Measurements from ENCODE around the gene SMOC2.
"Not testable (repeated sequence)": the region's sequence is repeated elsewhere in the genome, so short reads cannot be mapped to it uniquely, and the experiment has no call there.

SMOC2 gene

GRCh38 chr6:168666699-168667427 is 225.9 kb downstream of the SMOC2 start:
- DNase-seq, result no peak

- no peak for DNase-seq
Measured at GRCh38 chr6:168667428-168667805, 226.4 kb downstream of the SMOC2 start.

- DNase-seq, result no peak
Measured at GRCh38 chr6:168670401-168670985, 229.5 kb downstream of the SMOC2 start.

GRCh38 chr6:168671028-168671862 is 230.3 kb downstream of the SMOC2 start:
- DNase-seq, result no peak

DNA sequence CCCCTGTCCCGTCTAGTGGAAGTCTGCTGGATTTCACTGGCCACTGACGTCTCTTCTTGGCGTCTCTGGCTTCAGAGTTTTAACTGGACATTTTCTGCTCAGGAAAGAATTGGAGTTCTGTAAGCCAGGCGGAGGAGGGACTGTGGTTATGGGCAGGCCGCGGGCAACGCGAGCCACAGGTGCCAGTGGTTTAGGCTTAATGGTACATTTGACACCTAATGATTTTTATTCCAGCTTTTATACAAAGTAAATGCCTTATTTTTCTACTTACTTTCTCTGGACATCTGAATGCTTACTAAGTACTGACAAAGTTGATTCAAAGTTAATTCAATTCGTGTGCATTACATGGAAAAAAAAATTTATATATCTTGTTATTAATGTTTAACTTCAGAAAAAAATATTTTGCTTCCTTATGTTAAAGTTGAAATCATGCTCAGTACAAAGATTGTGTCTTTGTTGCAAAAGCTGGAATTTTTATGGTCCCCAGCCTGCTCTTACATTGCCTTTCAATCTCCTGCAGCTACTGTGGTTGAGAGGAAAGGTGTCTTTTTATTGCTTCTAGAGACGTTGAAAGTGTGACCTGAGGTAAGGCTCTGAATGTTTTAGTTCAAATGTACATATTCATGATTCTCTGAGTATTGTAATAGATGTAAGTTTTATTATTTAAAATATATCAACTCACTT is 231.0 kb downstream of the SMOC2 start:
- DNase-seq, result no peak

GRCh38 chr6:168674595-168674994 is 233.6 kb downstream of the SMOC2 start:
- DNase-seq, result no peak

DNA sequence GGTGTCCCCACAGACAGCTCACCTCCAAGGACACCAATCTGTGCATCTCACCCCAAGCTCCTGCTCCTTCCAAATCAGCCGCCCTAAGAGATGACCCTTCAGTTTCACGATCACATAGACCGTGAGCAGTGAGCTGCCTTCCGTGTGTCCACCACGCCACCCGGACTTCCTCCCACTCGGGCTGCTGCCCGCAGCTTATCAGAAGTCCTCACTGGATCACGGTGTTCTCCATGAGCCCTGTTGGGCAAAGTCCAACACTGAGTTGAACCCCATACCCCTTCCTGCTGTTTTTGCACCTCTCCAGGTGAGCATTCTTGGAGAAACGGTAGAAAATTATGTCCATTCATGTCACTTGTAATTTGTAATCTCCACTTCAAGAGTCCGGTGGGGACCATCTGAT is 234.4 kb downstream of the SMOC2 start:
- no peak for DNase-seq

DNA sequence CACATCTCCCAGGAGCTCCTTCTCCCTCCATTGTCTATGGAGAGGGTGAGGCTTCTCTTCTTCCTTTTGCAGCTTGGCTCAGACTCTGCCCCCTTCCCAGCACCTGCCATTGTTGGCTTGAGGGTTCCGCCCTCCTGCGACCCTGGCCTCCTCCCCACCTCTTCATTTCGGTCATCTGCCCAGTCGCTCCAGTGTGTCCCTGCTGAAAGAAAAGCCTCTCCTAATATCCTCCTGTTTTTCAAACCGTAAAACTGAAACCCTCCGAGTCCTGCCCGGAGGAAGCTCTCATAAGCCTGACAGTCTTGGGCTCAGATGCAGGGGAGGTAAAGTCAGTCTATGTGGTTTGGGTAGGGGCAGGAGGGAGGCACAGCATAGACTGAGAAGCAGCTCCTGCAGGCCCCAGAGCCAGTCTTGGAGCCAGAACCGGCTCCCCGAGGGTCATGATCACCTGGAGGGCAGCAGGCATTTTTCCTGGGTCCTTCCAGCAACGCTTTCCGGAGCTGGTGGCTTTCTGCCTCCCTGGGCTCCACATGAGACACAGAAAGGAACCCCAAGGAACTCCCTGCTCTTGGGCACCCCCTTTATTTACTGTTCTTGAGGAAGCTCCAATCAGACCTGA is 235.1 kb downstream of the SMOC2 start:
- DNase-seq, result no peak

DNA sequence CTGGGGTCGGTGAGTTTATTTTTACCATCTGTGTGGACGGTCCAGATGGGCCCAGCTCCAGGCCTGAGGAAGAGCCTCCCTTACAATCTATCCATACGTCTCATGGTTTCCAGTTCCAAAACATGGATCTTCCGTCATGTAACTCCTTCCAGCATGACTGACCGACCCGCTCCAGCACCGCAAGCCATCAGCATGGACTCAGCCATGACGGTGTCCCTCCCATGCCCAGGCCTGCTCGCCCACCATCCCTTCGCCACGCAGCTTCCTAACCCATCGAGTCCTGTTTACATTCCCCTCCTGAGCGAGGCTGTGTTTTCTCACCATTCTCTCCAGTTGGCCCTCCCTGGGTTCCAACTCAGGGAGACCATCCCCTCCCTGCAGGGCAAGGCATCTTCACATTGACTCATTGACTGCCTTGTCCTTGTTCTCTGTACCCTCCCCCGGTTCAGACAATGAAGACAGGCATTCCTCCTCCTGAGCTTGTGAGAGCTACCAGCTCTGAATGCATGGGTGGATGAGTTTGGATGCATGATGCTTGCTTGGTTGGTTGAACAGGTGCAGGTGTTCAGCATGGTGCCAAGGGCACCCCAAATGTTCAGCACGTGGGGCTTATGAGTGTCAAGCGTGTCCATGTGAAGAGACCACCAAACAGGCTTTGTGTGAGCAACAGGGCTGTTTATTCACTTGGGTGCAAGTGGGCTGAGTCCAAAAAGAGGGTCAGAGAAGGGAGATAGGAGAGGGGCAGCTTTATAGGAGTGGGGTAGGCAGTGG is 235.8 kb downstream of the SMOC2 start:
- DNase-seq, result no peak

- DNase-seq, result not testable (repeated sequence)
Measured at GRCh38 chr6:168677323-168677781, 236.4 kb downstream of the SMOC2 start.

- no peak for DNase-seq
Measured at GRCh38 chr6:168678077-168678476, 237.1 kb downstream of the SMOC2 start.

- no peak for DNase-seq
Measured at GRCh38 chr6:168678588-168678987, 237.6 kb downstream of the SMOC2 start.

- no peak for DNase-seq
Measured at GRCh38 chr6:168681748-168682147, 240.8 kb downstream of the SMOC2 start.

- no peak for DNase-seq
Measured at GRCh38 chr6:168683621-168684020, 242.6 kb downstream of the SMOC2 start.

DNA sequence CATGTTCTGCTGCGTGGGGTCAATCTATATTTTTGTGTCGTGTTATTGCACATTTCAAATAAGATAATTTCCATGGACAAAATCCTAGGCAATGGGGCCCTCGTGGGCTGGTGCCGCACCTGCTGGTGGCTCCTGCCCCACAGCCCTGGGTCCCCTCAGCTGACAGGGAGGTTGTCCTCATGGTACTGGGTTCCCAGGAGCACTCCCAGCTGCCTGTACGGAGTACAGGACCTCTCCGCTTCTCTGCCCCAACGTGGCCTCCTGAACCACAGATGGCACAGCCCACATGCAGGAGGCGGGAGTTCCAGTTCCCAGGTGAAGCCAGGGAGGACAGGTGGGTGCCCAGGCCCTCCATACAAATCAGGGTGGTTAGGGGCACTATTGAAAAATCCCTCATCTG is 243.5 kb downstream of the SMOC2 start:
- no peak for DNase-seq

DNA sequence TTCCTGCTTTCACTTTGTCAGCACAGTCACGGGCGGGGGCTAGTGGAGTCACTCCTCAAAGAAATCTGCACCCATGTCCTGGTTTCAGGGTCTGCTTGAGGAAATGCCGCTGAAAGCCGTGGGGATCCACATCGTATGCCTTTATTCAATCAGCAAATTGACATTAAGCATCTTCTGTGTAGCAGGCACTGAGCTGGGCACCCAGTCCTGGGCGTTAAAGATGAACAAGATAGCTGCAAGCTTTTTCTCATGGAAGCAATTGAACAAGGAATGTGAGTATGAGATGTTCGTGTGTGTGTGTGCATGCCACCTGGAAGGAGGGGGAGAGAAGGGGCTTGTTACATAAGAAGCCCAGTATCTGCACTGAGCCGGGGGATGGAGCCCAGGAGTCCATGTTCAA is 243.9 kb downstream of the SMOC2 start:
- no peak for DNase-seq

- no peak for DNase-seq
Measured at GRCh38 chr6:168686029-168686738, 245.2 kb downstream of the SMOC2 start.

DNA sequence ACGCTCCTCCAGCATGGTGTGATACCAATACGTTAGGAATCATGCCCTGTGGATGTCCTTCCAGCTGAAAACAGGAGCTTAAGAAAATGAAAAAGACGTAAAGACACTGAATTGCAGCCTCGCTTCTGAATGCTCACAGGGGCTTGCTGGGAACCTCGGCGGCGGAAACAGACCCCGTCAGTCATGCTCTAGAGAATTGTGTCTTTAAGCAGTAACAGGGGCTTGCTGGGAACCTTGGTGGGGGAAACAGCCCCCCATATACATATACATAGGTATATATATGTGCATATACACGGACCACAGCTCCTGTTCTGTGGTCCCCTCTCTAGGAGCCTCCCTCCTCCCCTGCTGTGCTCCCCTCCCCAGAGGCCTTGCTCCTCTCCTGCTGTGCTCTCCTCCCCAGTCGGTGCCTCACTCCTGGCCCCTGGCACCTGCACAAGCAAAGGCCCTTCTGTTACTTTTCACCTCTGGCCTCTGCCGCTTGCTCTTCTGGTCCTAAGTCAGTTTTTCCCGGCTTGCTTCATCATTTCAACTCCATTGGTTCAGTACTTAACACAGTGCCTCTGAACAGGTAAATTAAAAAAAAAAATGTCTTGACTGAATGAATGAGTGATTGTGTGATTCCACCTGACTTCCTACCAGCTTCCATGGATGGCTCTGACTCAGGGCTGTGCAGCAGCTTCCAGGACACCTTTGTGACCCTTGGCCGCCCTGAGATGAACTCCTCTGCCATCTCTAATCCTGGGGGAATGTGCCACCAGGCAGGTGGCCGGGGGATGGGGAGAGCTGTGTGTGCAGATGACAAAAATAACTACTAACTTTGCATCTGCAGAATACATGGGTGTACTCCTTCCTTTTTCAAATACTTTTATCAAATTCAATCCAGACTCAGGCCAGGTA is 246.1 kb downstream of the SMOC2 start:
- no peak for DNase-seq

- no peak for DNase-seq
Measured at GRCh38 chr6:168690271-168690670, 249.3 kb downstream of the SMOC2 start.

GRCh38 chr6:168691774-168692173 is 250.8 kb downstream of the SMOC2 start:
- DNase-seq, result no peak
